B cell (primary cell): ENCODE measurements around the gene AGPAT3. TPM values are rescaled to one million over a fixed set of nuclear protein-coding genes. Genes with fewer than 3 reads are reported as not detected.

Source experiments
- ATAC-seq: fragments of 200-7000 bp; cut with Tn5 transposase; one replicate; pipeline ENCODE4 v1.10.0; 2021; ENCODE audit warnings: low read depth, mild to moderate bottlenecking, moderate number of reproducible peaks, moderate library complexity
- CTCF ChIA-PET: fragments of 350-600 bp; sonication (Branson Sonifier 250); formaldehyde crosslinking; loops from one replicate; lab custom pipeline; 2021; ENCODE audit warnings: antibody characterized with exemption, inconsistent platforms; lab: Charles Lee
- POLR2A ChIA-PET: fragments of 350-600 bp; sonication (Branson Sonifier 250); formaldehyde crosslinking; loops from one replicate; lab custom pipeline; 2021; ENCODE audit warnings: antibody characterized with exemption; lab: Charles Lee
- DNase-seq: peaks from one replicate; pipeline ENCODE4 v3.0.0; 2013
- H2AFZ ChIP-seq: 2 replicates; pipeline ENCODE4 v1.6.1; 2012; ENCODE audit warnings: mild to moderate bottlenecking, low read depth, low read length; ENCODE audit not compliant: insufficient read depth, poor library complexity, severe bottlenecking
- H3K27ac ChIP-seq, 2 donors: 1 replicate in 1 of 2; 2 replicates in 1 of 2; pipeline ENCODE4 v1.5.1; 2012 to 2013; ENCODE audit warnings: low read length in 2 of 2, mild to moderate bottlenecking in 2 of 2, moderate library complexity in 1 of 2
- H3K27me3 ChIP-seq, 4 experiments: fragments of 200-600 bp in 1 of 4; sonication (generic) in 1 of 4; replicated peaks in 1 of 4; 1 replicate in 2 of 4; 2 replicates in 2 of 4; pipeline versions ENCODE4 v1.6.1 to v1.7.0; 2013 to 2016; ENCODE audit warnings: low read length in 3 of 4, mild to moderate bottlenecking in 2 of 4, mixed read lengths in 1 of 4, moderate library complexity in 1 of 4; ENCODE audit not compliant: insufficient read depth in 4 of 4, control insufficient read depth in 3 of 4; ENCODE audit errors: control extremely low read depth in 1 of 4
- H3K36me3 ChIP-seq, 2 experiments: replicated peaks in 1 of 2; 1 replicate in 1 of 2; 2 replicates in 1 of 2; pipeline versions ENCODE4 v1.6.1 to v1.7.1; 2013; ENCODE audit warnings: low read length in 1 of 2; ENCODE audit not compliant: insufficient read depth in 2 of 2, control insufficient read depth in 1 of 2; ENCODE audit errors: control extremely low read depth in 1 of 2, extremely low read depth in 1 of 2
- H3K4me1 ChIP-seq, 2 donors: fragments of 200-600 bp in 1 of 2; sonication (generic) in 1 of 2; 1 replicate in 1 of 2; 2 replicates in 1 of 2; pipeline versions ENCODE4 v1.5.1 to v1.6.1; 2013 to 2017; ENCODE audit warnings: low read length in 2 of 2; ENCODE audit not compliant: control insufficient read depth in 2 of 2, insufficient read depth in 2 of 2
- H3K4me2 ChIP-seq: replicated peaks from 2 replicates; pipeline ENCODE3; 2012; ENCODE audit warnings: mild to moderate bottlenecking, low read depth, low read length; ENCODE audit not compliant: poor library complexity, severe bottlenecking
- H3K4me3 ChIP-seq, 5 experiments: fragments of 200-600 bp in 1 of 5; sonication (generic) in 1 of 5; 1 replicate in 3 of 5; 2 replicates in 2 of 5; pipeline versions ENCODE4 v1.5.1 to v1.7.0; 2011 to 2016; ENCODE audit warnings: low read length in 4 of 5, mild to moderate bottlenecking in 4 of 5, low read depth in 2 of 5, control low read depth in 1 of 5, moderate library complexity in 1 of 5; ENCODE audit not compliant: insufficient read depth in 1 of 5; ENCODE audit errors: control extremely low read depth in 1 of 5, extremely low read depth in 1 of 5
- H3K79me2 ChIP-seq: fragments of 200-600 bp; sonication (generic); one replicate; pipeline ENCODE4 v1.6.0; 2016; ENCODE audit warnings: low read length; ENCODE audit not compliant: control insufficient read depth, insufficient read depth
- H3K9ac ChIP-seq: fragments of 200-600 bp; sonication (generic); 2 replicates; pipeline ENCODE4 v1.6.1; 2017; ENCODE audit warnings: mild to moderate bottlenecking, low read length, moderate library complexity
- H3K9me3 ChIP-seq, 3 donors: one replicate each; pipeline versions ENCODE4 v1.6.1 to v1.7.1; 2013; ENCODE audit warnings: low read length in 2 of 3; ENCODE audit not compliant: control insufficient read depth in 2 of 3, insufficient read depth in 1 of 3; ENCODE audit errors: control extremely low read depth in 1 of 3
- H4K20me1 ChIP-seq: 2 replicates; pipeline ENCODE4 v1.6.0; 2012; ENCODE audit warnings: mild to moderate bottlenecking, low read length; ENCODE audit not compliant: insufficient read depth, control insufficient read depth, poor library complexity, severe bottlenecking
- H3K27ac Mint-ChIP-seq: one replicate; pipeline ENCODE4 v1.8.0; 2021; ENCODE audit warnings: mixed read lengths
- H3K27me3 Mint-ChIP-seq: one replicate; pipeline ENCODE4 v1.8.0; 2021; ENCODE audit warnings: mixed read lengths
- H3K4me1 Mint-ChIP-seq: one replicate; pipeline ENCODE4 v1.8.0; 2021; ENCODE audit warnings: mixed read lengths
- H3K4me3 Mint-ChIP-seq: one replicate; pipeline ENCODE4 v1.8.0; 2021; ENCODE audit warnings: mixed read lengths
- H3K9me3 Mint-ChIP-seq: one replicate; pipeline ENCODE4 v1.8.0; 2022; ENCODE audit warnings: mixed read lengths; ENCODE audit not compliant: insufficient read depth
- CTCF ChIP-seq: fragments of 200-600 bp; IDR thresholded peaks from one replicate; pipeline ENCODE4 v1.8.0; 2022; ENCODE audit warnings: antibody characterized with exemption, mild to moderate bottlenecking
- EZH2 ChIP-seq: IDR thresholded peaks from 2 replicates; pipeline ENCODE4 v1.6.1; 2012; ENCODE audit warnings: borderline replicate concordance, low read depth, mild to moderate bottlenecking, moderate library complexity, low read length; ENCODE audit not compliant: insufficient read depth, poor library complexity, severe bottlenecking
- WGBS: methylation state at CpG from one replicate; pipeline ENCODE4 v1.1.5; 2013; ENCODE audit warnings: missing lambda C conversion rate; ENCODE audit not compliant: insufficient coverage; 5-methylcytosine and 5-hydroxymethylcytosine counted together
- intact Hi-C: fragments of 100-400 bp; cut with micrococcal nuclease; formaldehyde crosslinking; loops from one replicate; pipeline ENCODE4 v1.10.0; 2022
- polyA plus RNA-seq: library from polyadenylated mRNA; depleted of rRNA; stranded (reverse); fragments of >200 nt; gene quantifications from 2 replicates; pipeline ENCODE4 v1.2.3, GENCODE V29; 2012
- total RNA-seq, 2 donors: library from RNA; stranded (reverse); fragments of 120-200 nt in 1 of 2; gene quantifications; 1 replicate in 1 of 2; 2 replicates in 1 of 2; pipeline versions ENCODE4 v1.2.3 to v1.2.4, GENCODE V29; 2013 to 2022

The AGPAT3 gene
- total and polyA plus RNA-seq, 2 donors (not counting 1 experiment from before 2014, with no cell fraction given): 14.3 to 49.3 TPM

- Mint-ChIP-seq H3K4me3 (no peak overlapping the region), H3K27me3 (no peaks in the 10 kb centered on the region), H3K9me3 (no peaks in the 10 kb centered on the region), H3K4me1 (no peaks in the 10 kb centered on the region), H3K27ac (no peak overlapping the region)
- ATAC-seq (no peak), DNase-seq (no peak)
- Histone ChIP-seq H3K9ac (no peak overlapping the region), H4K20me1 (no peaks in the 10 kb centered on the region), H3K4me1 (no peaks in the 10 kb centered on the region), H3K27ac (no peak overlapping the region), H3K27me3 (no peaks in the 10 kb centered on the region), H3K36me3 (peaks cover 0 to 28% of the 10 kb centered on the region in 2 experiments), H3K4me2 (no peak overlapping the region), H3K4me3 (no peak overlapping the region), H3K79me2 (no peaks in the 10 kb centered on the region), H2AFZ (no peak overlapping the region), H3K9me3 (no peaks in the 10 kb centered on the region)
- POLR2A ChIA-PET: no interaction called here
- no peak for TF ChIP-seq CTCF
- no peak for TF ChIP-seq EZH2
- CTCF ChIA-PET: no interaction called here
- 92% methylated on average over 9 of the region's 15 CpGs for WGBS
- intact Hi-C loops: no loop called here
Measured at GRCh38 chr21:43967981-43968380, 103.0 kb downstream of the AGPAT3 start.

- H3K4me3 Mint-ChIP-seq: no peak overlapping the region
Measured at GRCh38 chr21:43968410-43969114, 103.5 kb downstream of the AGPAT3 start.

More at GRCh38 chr21:43968410-43969114, 103.5 kb downstream of the AGPAT3 start:
- Histone ChIP-seq H4K20me1 (no peaks in the 10 kb centered on the region), H3K79me2 (no peaks in the 10 kb centered on the region), H3K27me3 (no peaks in the 10 kb centered on the region), H3K4me3 (no peak overlapping the region), H3K4me1 (no peaks in the 10 kb centered on the region), H2AFZ (no peak overlapping the region), H3K9ac (no peak overlapping the region), H3K4me2 (no peak overlapping the region), H3K36me3 (peaks cover 0 to 28% of the 10 kb centered on the region in 2 experiments), H3K9me3 (no peaks in the 10 kb centered on the region), H3K27ac (no peak overlapping the region)
- no peaks in the 10 kb centered on the region for H3K27me3 Mint-ChIP-seq
- no peaks in the 10 kb centered on the region for H3K9me3 Mint-ChIP-seq
- ChIA-PET CTCF (no interaction called here), POLR2A (no interaction called here)
- no peak overlapping the region for H3K27ac Mint-ChIP-seq
- ATAC-seq: no peak
- TF ChIP-seq EZH2 (no peak), CTCF (no peak)
- no peak for DNase-seq
- 98% methylated on average over 19 of the region's 19 CpGs for WGBS
- no peaks in the 10 kb centered on the region for H3K4me1 Mint-ChIP-seq
- intact Hi-C loops: no loop called here
